Fibroblast of mammary gland (primary cell): Measurements from ENCODE around the gene TUBA3D.
A peak's percentile ranks its signal among the peaks of the same experiment; 100 is the strongest.
"Not testable (repeated sequence)": the region's sequence is repeated elsewhere in the genome, so short reads cannot be mapped to it uniquely, and the experiment has no call there.

Experiments
- DNase-seq: peaks from one replicate; pipeline ENCODE4 v3.0.0-alpha.2; 2010; ENCODE audit warnings: low read depth
- H3K4me3 ChIP-seq: 2 replicates; pipeline ENCODE4 v1.5.1; 2011; ENCODE audit warnings: low read depth, mild to moderate bottlenecking, low read length, moderate library complexity; ENCODE audit not compliant: control insufficient read depth
- CTCF ChIP-seq: conservative IDR thresholded peaks from 2 replicates; pipeline ENCODE4 v1.5.1; 2011; ENCODE audit warnings: low read depth, low read length, inconsistent platforms; ENCODE audit not compliant: control insufficient read depth, insufficient read depth

TUBA3D gene

GRCh38 chr2:131473266-131473665 is 2.7 kb upstream of the TUBA3D start:
- not testable (repeated sequence) for DNase-seq, H3K4me3 ChIP-seq

DNA sequence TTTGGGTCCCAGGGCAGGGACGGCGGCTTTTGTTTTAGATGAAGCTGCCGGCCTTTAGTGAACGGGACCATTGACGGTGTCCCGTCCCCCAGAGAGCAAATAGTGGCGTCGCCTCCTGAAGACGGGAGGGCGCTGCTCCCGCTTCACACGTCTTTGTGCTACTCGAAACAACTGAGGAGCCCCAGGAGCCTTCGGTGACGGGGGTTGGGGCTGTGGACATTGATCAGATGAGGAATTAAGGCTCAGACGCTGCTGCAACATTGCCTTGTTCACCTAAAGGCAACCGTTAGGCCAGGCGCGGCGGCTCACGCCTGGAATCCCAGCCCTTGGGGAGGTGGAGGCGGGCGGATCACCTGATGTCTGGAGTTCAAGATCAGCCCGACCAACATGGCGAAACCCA is 444 bp downstream of the TUBA3D start:
- not testable (repeated sequence) for DNase-seq, H3K4me3 ChIP-seq

- H3K4me3 ChIP-seq, DNase-seq: not testable (repeated sequence)
These were observed 1.3 kb downstream of the TUBA3D start for GRCh38 chr2:131477227-131477626.

DNA sequence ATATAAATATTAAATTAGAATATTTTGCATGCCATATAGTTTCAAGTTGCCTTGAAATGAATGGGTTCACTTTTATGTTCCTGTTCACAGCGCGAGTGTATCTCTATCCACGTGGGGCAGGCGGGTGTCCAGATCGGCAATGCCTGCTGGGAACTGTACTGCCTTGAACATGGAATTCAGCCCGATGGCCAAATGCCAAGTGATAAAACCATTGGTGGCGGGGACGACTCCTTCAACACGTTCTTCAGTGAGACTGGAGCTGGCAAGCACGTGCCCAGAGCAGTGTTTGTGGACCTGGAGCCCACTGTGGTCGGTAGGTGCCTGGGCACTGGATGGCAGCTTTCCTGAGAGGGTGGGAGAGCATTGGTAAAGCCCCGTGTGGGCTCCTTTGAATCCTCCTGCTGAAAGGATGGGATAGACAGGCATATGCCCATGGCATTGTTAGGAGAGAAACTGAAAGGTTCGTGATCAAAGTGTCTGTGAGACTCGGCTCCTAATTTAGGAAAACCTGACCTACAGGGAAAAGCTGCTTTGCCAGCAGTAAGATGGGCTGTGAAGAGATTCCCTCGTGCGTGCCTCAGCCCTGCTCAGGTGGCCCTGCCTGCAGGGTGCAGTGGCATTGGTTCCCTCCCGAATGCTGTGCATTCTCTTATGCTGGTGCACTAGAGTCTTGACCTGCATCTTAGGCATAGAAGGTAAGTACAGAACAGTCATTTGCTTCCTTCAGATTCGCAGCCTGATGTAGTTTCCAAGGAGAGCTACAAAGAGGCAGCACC is 2.3 kb downstream of the TUBA3D start:
- not testable (repeated sequence) for H3K4me3 ChIP-seq, DNase-seq

DNA sequence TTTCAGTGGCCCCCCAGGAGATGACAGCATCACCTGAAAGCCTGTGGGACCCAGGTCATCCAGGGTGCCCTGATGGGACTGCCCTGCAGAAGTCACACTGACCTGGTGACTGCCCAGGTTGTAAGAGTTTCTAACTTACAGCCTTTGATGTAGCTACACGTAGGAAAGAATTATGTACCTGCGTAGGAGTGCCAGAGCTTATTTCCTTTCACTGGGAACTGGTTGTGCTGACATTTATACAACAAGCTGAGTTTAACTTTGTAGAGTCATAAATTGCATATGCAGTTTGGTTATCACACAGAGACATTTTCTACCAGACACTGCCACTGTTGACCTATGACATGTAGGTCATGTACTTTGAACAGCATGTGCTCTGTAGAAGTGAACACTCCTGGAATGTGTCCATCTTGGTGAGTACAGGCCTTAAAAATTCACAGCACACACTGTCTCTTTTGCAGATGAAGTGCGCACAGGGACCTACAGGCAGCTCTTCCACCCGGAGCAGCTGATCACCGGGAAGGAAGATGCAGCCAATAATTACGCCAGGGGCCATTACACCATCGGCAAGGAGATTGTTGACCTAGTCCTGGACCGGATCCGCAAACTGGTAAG is 3.0 kb downstream of the TUBA3D start:
- H3K4me3 ChIP-seq = not testable (repeated sequence)
- peak; percentile 35 for DNase-seq

DNA sequence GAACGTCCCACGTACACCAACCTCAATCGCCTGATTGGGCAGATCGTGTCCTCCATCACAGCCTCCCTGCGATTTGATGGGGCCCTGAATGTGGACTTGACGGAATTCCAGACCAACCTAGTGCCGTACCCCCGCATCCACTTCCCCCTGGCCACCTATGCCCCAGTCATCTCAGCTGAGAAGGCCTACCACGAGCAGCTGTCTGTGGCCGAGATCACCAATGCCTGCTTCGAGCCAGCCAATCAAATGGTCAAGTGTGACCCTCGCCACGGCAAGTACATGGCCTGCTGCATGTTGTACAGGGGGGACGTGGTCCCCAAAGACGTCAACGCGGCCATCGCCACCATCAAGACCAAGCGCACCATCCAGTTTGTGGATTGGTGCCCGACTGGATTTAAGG is 4.4 kb downstream of the TUBA3D start:
- not testable (repeated sequence) for DNase-seq, H3K4me3 ChIP-seq

DNA sequence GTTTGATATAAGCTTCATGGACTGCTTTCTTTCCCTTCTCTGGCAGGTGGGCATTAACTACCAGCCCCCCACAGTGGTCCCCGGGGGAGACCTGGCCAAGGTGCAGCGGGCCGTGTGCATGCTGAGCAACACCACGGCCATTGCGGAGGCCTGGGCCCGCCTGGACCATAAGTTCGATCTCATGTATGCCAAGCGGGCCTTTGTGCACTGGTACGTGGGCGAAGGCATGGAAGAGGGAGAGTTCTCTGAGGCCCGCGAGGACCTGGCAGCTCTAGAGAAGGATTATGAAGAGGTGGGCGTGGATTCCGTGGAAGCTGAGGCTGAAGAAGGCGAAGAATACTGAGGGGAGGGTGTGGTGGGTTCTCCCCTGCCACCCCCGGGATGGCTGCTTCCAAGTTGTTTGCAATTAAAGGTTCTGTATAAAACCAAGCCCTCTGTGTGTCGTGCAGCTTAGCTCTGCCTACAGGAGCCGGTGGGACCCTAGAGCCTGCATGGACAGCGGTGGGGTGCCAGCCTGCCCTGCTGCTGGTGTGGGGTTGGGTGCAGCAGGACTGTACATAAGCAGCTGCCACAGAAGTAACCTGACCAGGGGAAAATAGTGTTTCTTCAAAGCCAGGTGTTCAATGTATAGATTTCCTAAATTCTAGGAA is 6.7 kb downstream of the TUBA3D start:
- DNase-seq, H3K4me3 ChIP-seq: not testable (repeated sequence)

DNA sequence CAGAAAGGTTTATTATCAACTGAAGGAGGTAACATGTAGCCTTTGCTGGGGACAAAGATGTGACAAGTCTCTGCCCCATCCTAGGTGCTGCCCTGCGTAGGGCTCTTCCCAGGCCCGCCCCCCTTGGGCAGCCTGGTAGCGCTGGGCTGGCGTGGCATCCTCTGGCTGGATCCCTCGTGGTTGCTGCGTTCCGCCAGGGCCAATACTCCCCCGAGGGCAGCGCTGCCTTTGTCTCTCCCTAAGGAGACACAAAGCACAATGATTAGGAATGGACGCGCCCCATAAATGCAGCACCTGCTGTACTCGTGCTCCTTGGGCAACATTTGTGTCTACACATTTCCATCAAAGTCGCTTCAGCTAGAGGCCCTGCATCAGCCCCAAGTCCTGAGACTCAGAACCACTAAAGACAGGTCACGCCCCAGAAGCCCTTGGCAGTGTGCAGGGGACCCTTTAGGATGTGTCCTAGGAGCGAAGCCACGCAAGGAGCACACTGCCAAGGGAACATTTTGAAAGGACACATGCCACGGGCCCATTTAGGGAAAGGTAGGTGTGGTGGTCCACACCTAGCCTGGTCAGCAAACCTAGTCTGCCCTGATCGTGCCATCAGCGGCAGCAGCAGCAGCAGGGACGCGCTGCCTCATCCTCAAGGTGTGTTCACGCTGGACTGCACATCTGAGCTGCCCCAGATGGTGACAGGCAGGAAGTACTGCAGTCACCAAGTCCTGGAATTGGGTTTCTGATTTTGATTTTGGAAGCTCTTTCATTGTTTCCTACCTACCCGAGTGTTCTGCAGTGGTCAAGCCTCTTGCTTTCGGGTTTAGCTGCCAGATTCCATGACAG is 8.3 kb downstream of the TUBA3D start:
- H3K4me3 ChIP-seq, DNase-seq: not testable (repeated sequence)

DNA sequence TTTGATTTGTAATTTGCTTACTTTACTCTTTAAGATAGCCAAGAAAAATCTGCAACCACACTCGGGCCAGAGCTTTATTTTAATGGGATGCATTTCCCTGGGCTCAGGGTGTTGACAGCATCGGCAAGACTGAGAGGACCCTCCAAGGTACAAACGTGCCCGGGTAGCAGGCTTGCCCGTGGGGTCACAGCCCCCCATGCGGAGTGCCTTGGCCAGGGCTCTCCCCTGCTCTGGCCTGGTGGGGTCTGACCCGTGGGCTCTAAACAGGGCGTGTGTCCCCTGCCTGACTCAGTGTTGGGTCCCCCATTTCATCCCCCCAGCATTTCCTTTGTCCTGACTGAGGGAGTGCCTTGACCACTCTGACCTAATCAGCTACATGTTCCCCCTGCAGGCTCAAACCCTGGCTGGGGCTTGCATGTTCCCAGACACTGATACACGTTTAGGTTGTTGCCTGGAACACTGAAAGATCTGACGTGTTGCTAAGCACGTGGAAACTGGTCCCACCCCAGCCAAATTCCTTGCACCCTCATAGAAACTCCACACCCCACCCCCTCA is 9.1 kb downstream of the TUBA3D start:
- H3K4me3 ChIP-seq, DNase-seq: not testable (repeated sequence)

DNA sequence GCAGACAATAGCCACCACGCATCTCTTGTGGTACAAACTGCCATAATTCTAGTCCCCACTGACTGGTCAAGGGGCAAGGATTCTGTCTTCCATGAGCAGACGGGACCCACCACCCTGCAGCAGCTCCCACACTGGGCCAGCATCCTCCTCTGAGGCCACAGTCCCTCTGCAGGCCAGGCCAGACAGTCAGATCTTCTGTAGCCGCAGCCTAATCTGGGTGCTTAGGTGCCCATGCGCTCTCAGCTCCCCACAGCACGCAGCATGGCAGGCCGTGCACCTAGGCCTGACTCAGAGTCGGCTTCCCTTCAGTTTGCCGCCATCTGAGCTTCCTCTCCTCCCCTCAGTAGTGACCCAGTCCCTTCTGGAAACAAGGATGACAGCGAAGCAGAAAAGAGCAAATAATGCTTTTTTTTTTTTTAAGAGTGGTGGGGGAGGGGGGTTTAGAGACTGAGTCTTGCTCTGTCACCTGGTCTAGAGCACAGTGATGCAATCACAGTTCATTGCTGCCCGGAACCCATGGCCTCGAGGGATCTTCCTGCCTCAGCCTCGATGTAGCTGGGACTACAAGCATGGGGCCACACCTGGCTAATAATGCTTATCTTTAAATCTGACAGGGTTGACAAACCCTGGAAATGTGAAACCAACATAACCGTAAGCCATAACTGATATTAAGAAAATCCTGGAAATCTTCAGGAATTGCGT is 10.4 kb downstream of the TUBA3D start:
- DNase-seq, H3K4me3 ChIP-seq: not testable (repeated sequence)

- DNase-seq = no peak
- TF ChIP-seq CTCF = no peak
- H3K4me3 ChIP-seq = no peak overlapping the region
These were observed 12.6 kb downstream of the TUBA3D start for GRCh38 chr2:131488306-131489205.

DNA sequence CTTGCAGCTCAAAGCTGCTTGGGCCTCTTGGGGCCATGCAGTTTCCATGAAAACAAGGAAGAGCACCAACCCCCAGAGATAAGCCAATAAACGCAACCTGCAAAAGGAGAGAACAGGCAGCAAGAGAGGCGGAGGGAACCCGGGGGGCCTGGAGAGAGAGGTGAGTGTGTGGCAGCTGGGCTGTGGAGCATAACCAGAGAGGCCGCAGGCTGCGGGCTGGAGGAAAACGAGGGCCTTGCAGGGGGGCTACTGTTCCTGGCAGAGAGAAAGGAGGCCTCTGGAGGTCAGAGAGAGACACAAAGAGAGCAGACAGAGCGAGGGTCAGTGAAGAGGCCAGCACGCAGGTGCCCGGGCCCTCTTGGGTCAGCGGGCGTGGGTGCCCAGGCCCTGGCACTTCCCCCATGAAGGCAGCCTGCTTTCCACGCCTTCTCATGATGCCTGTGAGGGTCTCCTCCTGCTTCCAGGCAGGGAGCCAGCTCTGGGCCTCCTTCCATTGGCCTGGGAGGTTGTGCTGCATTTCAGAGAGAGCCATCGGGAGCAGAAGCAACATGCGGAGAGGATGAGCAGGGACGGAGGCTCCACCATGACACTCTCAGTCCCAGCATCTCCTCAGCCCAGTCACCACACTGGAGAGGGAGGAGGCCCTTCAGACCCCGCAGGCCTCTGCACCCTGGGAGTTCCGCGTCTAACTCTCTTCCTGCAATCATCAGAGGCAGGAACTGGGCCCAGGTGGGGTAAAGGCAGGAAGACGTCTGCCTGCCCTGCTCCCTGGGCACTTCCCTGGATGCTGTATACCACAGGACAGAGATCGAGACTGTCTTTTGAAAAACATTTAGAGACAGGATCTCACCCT is 14.9 kb downstream of the TUBA3D start:
- peak; percentile 37 for DNase-seq
- peak overlapping the region; percentile 56 for H3K4me3 ChIP-seq

- peak overlapping the region; percentile 56 for H3K4me3 ChIP-seq
- not testable (repeated sequence) for DNase-seq
These were observed 15.5 kb downstream of the TUBA3D start for GRCh38 chr2:131491469-131491836.

- H3K4me3 ChIP-seq = peak within 1 kb of the TSS; percentile 82
- not testable (repeated sequence) for DNase-seq
These were observed 16.1 kb downstream of the TUBA3D start, which contains the start of gene MZT2A for GRCh38 chr2:131492015-131492417. TSS of gene MZT2A (minus strand) at chr2:131492397. CDS start at chr2:131492376, 21 bp downstream.
